CD4-positive, alpha-beta T cell treated with Interleukin-15 for 1 hour (primary cell): ENCODE results near the gene SLC1A2.
A peak's percentile ranks its signal among the peaks of the same experiment; 100 is the strongest.

Experiments
- DNase-seq: peaks from one replicate; pipeline ENCODE4 v3.0.0-alpha.2; 2020

SLC1A2 gene

GRCh38 chr11:35293699-35294098, 125.7 kb downstream of the SLC1A2 start:
- no peak for DNase-seq

- DNase-seq = no peak
Measured at GRCh38 chr11:35293035-35293434, 126.3 kb downstream of the SLC1A2 start.

- DNase-seq = no peak
Measured at GRCh38 chr11:35292279-35292678, 127.1 kb downstream of the SLC1A2 start.

GRCh38 chr11:35290876-35291275, 128.5 kb downstream of the SLC1A2 start:
- DNase-seq = no peak

DNA sequence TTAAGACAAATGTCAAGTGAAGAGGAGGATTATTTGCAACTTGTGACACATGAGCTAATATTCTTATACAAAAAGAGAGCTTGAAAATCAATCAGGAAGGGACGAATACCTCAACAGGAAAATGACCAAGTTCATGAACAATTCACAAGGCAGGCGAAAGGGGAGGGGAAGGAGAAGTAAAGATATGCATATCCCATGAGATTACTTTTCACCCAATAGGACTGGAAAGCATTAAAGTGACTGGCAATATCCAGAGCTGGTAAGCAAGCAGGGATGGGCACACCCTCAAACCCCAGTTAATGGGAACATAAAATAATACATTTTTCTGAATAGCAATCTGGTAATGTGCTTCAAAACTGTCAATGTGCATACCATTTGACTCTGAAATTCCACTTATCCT, 129.5 kb downstream of the SLC1A2 start:
- no peak for DNase-seq

DNA sequence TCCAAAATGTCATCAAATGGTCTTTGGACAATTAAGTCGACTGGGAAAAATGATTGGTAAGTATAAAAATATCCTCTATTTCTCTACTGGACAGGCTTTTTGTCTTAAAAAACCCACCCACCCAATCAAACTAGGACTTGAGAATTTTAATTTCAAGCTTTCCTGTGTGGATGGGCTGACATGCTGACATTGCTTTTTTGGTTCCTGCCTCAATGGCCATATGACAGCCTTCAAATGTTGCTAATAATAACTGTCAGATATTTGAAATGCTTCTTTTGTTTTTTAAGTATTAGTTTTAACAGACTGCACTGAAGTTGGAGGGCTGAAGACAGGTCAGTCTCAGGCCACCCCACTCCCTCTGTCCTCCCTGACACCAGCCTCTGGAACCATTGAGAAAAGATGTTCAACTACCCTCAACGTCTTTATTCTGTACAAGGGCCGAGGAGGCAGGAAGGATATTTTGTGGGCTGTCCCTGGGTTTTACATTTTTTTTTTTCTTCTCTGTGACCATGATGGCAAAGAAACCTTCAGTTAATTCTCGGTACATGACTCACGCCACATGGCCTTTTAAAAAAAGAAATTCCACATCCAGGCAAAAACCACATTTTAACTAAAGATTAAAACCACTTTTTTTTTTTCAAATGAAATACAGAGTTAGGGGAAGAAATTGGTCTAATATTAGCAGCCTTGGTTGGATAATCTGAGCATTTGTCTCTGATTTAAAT, 130.4 kb downstream of the SLC1A2 start:
- DNase-seq = no peak

DNA sequence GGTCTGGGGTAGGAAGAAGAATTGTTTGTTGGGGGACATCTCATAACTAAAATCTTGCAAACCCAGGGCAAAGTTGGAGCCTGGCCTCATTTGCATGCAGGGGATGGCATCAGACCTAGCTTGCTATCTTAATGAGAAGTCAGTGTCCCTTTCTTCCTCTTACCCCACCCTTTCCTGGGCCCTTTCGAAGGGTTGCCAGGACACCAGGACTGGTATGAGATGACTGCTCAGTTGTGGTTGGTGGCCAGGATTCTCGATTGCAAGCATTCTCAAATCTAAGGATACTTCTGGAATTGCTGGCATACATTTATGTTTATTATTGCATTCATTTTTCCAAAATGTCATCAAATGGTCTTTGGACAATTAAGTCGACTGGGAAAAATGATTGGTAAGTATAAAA, 131.0 kb downstream of the SLC1A2 start:
- DNase-seq = peak; percentile 19

DNA sequence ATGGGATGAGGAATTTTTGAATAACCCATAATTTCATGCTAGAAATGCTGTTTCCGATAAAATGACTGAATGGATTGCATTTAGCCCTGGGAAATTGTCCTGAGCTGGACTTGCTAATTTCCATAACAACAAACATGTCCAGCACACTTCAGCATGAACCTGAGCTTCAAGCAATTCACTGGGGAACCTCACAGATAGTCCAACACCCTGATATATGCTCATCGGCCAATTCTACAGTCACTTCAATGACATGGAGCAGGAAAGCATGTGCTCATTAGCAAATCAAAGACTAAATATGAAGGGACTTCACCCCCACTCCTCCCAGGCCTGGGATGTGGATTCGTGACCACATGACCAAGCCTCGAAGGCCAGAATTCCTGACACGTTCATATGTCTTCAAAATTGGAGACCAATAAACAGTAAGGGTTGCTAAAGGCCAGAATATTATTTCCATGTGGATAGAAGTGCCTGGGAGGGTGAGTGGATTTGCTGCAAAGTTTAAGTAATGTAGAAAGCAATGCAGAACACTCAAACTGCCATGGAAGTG, 131.9 kb downstream of the SLC1A2 start:
- DNase-seq = no peak

DNA sequence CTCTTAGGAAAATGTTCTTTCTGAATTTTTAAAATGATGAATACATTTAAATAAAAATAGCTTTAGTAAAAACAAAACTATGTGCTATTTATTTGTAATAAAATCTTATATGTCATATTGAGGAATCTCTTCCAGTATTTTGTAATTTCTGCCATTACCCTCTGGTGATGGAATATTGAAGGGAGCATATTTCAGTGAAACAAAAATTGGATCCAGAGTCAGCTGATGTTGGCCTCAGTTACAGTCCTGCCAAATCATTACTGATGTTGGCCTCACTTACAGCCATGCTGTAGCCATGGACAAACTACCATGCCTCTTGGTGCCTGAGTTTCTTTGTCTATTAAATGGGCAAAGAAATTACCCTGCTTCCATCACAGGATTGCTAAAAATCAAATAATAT, 133.2 kb downstream of the SLC1A2 start:
- no peak for DNase-seq

GRCh38 chr11:35285471-35285870, 133.9 kb downstream of the SLC1A2 start:
- no peak for DNase-seq

GRCh38 chr11:35282221-35282882, 137.0 kb downstream of the SLC1A2 start:
- no peak for DNase-seq

DNA sequence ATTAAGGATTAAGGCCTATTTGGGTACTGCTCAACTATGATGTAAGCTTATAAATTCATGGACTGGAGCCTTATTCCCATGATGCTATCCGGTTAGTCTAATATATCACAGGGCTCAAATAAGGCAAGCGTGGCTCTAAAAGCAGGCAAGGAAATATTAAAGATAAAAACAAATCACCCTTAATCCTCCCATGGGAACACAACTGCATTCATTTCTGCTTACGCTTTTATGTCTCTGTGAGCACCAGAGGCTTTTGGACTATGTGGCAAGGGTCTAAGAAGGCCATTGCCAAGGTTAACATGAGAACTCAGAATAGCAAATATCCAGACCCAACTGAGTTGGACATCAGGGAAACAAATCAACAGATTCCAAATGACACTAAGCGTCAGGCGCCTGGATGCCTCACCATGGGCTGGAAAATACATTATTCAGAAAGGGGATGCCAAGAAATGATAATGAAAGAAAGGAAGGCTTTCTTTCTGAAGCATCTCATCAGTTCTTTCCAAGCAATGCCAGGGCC, 138.1 kb downstream of the SLC1A2 start:
- DNase-seq = no peak

DNA sequence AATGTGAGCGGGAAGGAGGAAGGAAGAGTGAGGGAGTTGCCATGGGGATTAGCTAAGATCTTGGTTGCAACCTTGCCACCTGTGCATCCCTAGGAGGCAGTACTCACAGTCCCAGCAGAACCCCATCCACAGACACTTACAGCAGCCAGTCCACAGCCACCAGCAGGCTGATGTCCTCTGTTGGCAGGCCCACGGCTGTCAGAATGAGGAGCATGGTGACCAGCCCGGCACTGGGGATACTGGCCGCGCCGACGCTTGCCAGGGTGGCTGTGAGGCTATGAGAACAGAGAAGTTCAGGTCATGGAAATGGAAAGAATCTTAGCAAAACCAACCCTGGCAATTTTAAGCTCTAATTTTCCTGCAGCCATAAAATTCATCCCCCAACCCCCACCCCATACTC, 138.6 kb downstream of the SLC1A2 start:
- DNase-seq = no peak

- DNase-seq = no peak
Measured at GRCh38 chr11:35277827-35278226, 141.5 kb downstream of the SLC1A2 start.

- no peak for DNase-seq
Measured at GRCh38 chr11:35276396-35277145, 142.8 kb downstream of the SLC1A2 start.

DNA sequence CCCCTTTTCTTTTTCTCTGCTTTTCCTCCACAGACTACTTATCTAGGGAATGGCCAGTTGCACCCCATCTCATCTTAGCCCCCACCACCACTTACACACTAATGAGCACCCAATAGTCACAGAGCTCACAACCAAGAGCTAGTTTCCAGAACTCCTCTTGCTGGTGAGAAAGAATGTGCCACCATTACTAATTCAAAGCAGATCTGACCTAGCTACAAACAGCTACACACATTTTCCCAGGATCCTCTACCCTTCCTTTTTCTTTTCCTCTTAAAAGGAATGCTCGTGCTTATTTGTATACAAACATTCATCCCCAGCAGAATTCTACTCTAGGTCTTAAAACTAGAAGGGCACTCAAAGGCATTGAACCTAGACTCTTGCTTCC, 143.6 kb downstream of the SLC1A2 start:
- DNase-seq = no peak

DNA sequence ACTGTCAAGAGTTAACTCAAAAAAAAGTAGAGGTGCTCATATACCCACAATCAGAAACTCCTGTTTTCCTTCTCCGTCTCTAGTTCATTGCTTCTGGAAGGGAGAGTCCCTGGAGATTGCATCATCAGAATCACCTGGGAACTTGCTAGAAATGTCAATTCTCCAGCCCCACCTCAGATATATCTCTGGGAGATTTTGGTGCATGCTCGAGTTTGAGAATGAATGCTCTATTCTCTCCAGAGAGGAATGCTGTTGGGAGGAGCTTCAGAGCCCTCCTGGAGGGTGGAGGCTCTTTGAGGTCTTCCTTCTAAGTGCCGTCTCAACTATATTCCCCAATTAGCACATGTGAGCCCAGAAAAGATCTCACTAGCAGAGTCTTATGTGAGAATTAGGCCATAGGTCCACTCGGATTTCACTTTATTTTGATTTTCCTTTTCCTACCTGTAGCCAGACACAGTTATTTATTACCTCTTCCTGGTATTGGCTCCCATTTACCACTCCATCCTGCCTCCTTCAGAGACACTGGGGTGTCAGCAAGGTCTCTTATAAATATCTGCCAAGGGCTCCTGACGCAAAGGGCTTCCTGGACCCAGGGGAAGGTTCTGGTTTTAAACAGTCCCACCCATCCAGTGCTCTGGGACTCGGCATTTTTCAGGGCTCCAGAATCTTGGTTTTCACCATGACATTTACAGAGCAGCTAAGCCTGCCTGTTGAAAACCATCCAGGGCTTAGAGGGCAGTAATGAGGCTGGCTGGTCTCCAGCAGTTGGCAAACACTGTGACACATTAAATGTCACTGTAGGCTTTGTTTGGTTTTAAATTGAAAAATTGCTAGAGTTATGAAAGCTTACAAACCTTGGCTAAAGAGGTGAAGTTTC, 144.2 kb downstream of the SLC1A2 start:
- no peak for DNase-seq

GRCh38 chr11:35272391-35272902, 146.9 kb downstream of the SLC1A2 start:
- peak; percentile 56 for DNase-seq

DNA sequence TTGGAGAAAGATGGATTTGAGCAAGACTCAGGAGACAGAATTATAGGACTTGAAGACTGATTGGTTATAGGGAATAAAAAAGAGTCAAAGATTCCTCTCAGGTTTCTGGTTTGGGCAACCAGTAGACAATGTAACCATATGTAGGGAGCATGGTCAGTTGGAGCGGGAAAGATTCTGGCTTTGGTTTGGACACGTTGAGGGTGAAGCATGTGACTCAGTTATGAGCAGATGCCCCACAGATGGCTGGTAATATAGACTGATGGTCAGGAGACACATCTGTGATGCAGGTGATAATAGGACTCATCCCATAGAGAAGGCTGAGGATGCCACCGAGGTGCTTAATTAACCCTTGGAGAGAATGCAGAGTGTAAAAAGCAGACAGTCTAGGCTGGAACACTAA, 148.3 kb downstream of the SLC1A2 start:
- DNase-seq = no peak

DNA sequence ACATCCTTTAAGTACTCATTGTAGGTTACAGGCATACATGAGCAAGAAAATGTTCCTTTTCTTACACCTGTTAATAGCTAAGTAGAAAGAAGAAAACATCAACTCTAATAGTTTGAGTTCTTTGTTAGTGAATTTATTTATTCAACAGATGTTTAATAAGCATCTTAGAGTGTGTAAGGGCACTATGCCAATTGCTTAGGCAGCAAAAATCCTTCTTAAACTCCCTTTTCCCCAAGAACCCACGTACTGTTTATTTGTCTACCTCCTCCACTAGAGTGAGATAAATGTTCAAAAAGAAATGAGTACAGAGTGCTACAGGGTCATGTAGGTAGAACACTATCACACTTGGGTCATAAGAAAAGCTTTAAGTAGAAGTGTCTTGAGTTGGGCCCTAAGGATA, 149.0 kb downstream of the SLC1A2 start:
- no peak for DNase-seq

GRCh38 chr11:35267504-35267903, 151.9 kb downstream of the SLC1A2 start:
- DNase-seq = no peak

DNA sequence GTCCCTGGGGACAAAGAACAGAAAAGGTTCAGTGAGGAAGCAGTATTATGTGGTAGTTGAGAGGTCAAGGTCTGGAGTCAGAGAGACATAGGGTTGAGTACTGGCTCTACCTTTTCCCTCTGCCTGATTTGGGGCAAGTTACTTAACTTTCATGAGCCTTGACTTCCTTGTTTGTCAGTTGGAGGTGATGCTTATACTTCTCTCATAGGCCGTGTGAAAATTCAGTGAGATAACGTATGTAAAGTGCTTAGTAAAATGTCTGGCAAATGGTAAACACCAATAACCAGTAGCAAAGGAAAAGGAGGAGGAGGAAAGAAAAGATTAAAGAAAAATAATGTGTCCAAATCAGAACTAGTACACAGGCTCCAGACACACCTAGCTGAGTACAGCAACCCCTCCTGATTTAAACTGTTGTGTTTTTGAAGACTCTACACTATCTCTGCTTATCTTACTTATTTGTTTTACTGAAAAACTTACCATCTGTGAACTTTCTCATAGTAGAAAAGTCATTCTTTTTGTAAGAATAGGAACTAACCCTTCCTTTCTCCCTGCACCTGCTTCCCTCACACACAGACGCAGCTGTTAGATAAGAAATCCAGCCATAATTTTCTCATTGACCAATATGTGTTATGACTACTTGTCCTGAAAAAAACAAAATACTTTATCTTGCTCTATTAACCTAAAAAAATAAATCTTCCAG, 153.5 kb downstream of the SLC1A2 start:
- DNase-seq = no peak
